ENCODE data around the gene KIF26B. TPM values are rescaled to one million over a fixed set of nuclear protein-coding genes. Genes with fewer than 3 reads are reported as not detected.

Gene KIF26B
- total RNA-seq, 1 donor from 2014 or later: 0.49 TPM

DNA sequence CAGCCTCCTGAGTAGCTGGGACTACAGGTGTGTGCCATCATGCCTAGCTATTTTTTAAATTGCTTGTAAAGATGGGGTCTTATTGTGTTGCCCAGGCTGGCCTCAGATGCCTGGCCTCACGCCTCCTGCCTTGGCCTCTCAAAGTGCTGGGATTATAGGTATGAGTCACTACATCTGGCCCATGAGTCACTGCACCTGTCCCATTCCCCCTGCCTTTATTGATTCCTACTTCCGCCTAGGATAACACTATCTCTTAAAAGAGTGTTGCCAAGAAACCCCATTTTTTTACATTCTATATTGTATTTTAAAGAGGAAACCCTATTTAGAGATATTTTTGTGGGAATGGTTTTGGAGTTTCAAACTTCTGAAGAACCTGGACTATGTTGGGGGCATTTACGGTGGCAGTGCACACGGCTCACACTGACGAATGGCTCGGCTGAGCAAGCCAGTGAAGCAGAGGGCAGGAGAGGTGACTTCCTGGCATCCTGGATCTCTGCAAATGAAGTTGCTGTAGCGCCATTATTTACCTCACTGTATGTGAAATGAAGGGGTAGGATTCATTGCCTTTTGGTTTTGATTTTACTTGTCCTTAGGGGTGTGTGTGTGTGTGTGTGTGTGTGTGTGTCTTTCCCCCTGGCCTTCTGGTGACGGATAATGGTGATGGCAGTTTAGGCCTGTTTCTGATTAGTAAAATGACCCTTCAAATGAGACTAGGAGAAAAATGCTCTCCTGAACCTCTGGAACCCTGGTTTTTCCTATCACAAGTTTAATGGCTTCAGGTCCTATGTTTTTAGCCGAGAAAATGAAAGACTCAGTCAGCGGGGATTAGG, 22.5 kb downstream of the KIF26B start:
- intact Hi-C loops (cut with DNase I): no loop called here
- peaks cover 7% of the 10 kb centered on the region for H3K4me1 ChIP-seq
- no peaks in the 10 kb centered on the region for H3K9me3 ChIP-seq
- H3K27me3 ChIP-seq: no peaks in the 10 kb centered on the region
- H3K4me3 ChIP-seq: no peak overlapping the region
- H3K36me3 ChIP-seq: no peaks in the 10 kb centered on the region
- H3K27ac ChIP-seq: no peak overlapping the region
- DNase-seq (ENCODE audit: extremely low spot score in 2 of 2): no peak
- no peak for TF ChIP-seq POLR2A (IDR thresholded peaks at IDR 0.05)
- no peak for TF ChIP-seq POLR2AphosphoS5 (IDR thresholded peaks at IDR 0.05; ENCODE audit: insufficient read depth in 1 of 2, low read depth in 1 of 2)
- TF ChIP-seq, protein P1, sequence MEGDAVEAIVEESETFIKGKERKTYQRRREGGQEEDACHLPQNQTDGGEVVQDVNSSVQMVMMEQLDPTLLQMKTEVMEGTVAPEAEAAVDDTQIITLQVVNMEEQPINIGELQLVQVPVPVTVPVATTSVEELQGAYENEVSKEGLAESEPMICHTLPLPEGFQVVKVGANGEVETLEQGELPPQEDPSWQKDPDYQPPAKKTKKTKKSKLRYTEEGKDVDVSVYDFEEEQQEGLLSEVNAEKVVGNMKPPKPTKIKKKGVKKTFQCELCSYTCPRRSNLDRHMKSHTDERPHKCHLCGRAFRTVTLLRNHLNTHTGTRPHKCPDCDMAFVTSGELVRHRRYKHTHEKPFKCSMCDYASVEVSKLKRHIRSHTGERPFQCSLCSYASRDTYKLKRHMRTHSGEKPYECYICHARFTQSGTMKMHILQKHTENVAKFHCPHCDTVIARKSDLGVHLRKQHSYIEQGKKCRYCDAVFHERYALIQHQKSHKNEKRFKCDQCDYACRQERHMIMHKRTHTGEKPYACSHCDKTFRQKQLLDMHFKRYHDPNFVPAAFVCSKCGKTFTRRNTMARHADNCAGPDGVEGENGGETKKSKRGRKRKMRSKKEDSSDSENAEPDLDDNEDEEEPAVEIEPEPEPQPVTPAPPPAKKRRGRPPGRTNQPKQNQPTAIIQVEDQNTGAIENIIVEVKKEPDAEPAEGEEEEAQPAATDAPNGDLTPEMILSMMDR (IDR thresholded peaks at IDR 0.05): no peak

DNA sequence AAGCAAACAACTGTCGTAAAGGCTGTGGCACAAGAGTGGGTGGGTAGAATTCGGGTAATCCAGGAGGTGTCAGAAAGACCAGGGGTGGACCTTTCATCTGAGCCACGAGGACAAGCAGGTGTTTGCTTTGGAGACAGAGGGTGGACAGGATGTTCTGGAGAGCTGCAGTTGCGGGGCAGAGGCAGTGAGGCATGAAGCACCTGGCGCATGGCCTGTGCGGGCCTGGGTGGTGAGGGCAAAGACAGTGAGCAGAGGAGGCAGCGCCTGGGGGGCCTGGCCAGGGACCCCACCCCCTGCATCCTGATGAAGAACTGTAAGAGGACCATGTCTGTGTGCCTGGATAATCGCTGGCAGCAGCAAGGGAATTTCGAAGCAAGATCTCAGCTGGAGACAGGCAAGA, 24.9 kb downstream of the KIF26B start:
- Histone ChIP-seq H3K4me3 (no peak overlapping the region), H3K27me3 (no peaks in the 10 kb centered on the region), H3K27ac (no peak overlapping the region), H3K36me3 (no peaks in the 10 kb centered on the region), H3K4me1 (no peaks in the 10 kb centered on the region), H3K9me3 (no peaks in the 10 kb centered on the region)
- no peak for TF ChIP-seq POLR2AphosphoS5 (IDR thresholded peaks at IDR 0.05; ENCODE audit: insufficient read depth in 1 of 2, low read depth in 1 of 2)
- TF ChIP-seq, protein P1 (IDR thresholded peaks at IDR 0.05): no peak
- TF ChIP-seq POLR2A (IDR thresholded peaks at IDR 0.05): no peak
- intact Hi-C loops (cut with DNase I): no loop called here
- DNase-seq (ENCODE audit: extremely low spot score in 2 of 2): no peak

DNA sequence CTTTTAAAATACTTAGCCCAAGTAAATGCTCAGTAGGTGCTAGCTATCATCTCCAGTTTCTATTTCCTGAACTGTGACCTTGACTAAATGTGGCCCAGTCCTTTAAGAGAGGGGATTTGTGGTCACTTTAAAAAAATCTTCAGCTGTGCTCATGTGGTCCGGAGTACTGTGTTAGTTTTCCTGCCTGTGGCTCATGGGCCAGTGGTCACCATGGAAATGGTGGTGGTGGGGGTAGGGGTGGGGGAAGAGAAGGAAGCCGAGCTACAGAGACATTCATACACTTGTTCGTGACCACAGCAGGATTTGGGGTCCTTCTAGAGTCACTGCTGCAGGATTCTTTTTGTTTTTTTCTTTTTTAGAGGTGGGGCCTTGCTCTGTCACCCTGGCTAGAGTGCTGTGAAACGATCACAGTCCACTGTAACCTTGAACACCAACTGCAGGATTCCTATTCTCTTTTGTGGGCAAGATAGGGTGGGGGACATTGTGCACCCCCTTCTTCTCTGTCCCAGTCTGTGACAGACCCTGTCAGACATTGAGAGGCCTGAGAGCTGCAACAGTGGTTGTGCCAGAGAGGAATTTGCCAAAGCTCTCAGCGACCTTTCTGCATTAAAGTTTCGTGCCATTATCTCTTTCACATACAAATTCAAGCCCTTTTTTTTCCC, 25.8 kb downstream of the KIF26B start:
- Histone ChIP-seq H3K27ac (no peak overlapping the region), H3K4me3 (no peak overlapping the region), H3K36me3 (no peaks in the 10 kb centered on the region), H3K9me3 (no peaks in the 10 kb centered on the region), H3K4me1 (no peaks in the 10 kb centered on the region), H3K27me3 (no peaks in the 10 kb centered on the region)
- intact Hi-C loops (cut with DNase I): no loop called here
- TF ChIP-seq POLR2AphosphoS5 (IDR thresholded peaks at IDR 0.05; ENCODE audit: insufficient read depth in 1 of 2, low read depth in 1 of 2): no peak
- TF ChIP-seq POLR2A (IDR thresholded peaks at IDR 0.05): no peak
- TF ChIP-seq, protein P1 (IDR thresholded peaks at IDR 0.05): no peak
- no peak for DNase-seq (ENCODE audit: extremely low spot score in 2 of 2)

DNA sequence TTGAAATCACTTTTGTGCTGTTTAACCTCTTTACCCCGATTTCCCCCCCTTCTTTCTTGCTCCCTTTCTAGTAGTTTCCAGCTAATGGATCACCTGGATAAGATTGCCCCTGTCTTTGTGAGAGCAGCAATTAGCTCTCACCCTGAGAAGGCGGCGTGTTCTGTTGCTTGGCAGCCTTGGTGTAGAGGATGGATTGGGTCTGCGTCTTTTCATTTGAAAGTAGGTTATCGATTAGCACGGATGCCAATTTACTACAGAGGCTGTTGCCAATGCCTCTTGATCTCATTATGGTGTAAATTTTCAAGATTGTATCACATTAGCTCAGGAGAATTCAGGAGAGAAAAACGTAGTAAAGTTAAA, 26.4 kb downstream of the KIF26B start:
- H3K27ac ChIP-seq: no peak overlapping the region
- H3K36me3 ChIP-seq: no peaks in the 10 kb centered on the region
- TF ChIP-seq POLR2A (IDR thresholded peaks at IDR 0.05): no peak
- TF ChIP-seq, protein P1 (IDR thresholded peaks at IDR 0.05): no peak
- TF ChIP-seq POLR2AphosphoS5 (IDR thresholded peaks at IDR 0.05; ENCODE audit: insufficient read depth in 1 of 2, low read depth in 1 of 2): no peak
- H3K9me3 ChIP-seq: no peaks in the 10 kb centered on the region
- intact Hi-C loops (cut with DNase I): no loop called here
- no peak overlapping the region for H3K4me3 ChIP-seq
- H3K27me3 ChIP-seq: no peaks in the 10 kb centered on the region
- DNase-seq (ENCODE audit: extremely low spot score in 2 of 2): no peak
- H3K4me1 ChIP-seq: no peaks in the 10 kb centered on the region

DNA sequence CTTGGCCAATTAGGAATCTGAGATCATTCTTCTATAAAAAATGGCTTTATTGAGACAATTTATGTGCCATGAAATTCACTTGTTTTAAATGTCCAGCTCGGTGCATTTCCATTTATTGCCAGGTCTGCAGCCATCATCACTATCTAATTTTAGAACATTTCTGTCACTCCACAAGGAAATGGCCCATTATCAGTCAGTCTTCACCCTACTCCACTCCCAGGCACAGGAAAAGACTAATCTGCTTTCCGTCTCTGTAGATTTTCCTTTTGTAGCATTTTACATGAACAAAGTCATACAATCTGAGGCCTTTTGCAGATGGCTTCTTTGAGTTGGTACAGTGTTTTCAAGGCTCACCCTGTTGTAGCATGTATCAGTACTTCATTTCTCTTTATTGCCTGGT, 27.2 kb downstream of the KIF26B start:
- Histone ChIP-seq H3K4me3 (no peak overlapping the region), H3K9me3 (no peaks in the 10 kb centered on the region), H3K4me1 (no peaks in the 10 kb centered on the region), H3K27ac (no peak overlapping the region), H3K27me3 (no peaks in the 10 kb centered on the region), H3K36me3 (no peaks in the 10 kb centered on the region)
- DNase-seq (ENCODE audit: extremely low spot score in 2 of 2): no peak
- intact Hi-C loops (cut with DNase I): no loop called here
- TF ChIP-seq, protein P1 (IDR thresholded peaks at IDR 0.05): no peak
- no peak for TF ChIP-seq POLR2A (IDR thresholded peaks at IDR 0.05)
- TF ChIP-seq POLR2AphosphoS5 (IDR thresholded peaks at IDR 0.05; ENCODE audit: insufficient read depth in 1 of 2, low read depth in 1 of 2): no peak
